Forelimb muscle (tissue), 1 donor: ENCODE measurements around the gene PRIMPOL. TPM values are rescaled to one million over a fixed set of nuclear protein-coding genes. Genes with fewer than 3 reads are reported as not detected.
"Not testable (repeated sequence)": the region's sequence is repeated elsewhere in the genome, so short reads cannot be mapped to it uniquely, and the experiment has no call there.

Experiments used
- DNase-seq: peaks from one replicate; pipeline ENCODE4 v3.0.0-alpha.2; 2013; ENCODE audit warnings: low read depth
- polyA plus RNA-seq: library from polyadenylated mRNA; unstranded; fragments of 120-200 nt; gene quantifications from one replicate; pipeline ENCODE4 v1.2.1, GENCODE V29; 2013; ENCODE audit not compliant: insufficient read length

Gene PRIMPOL
- polyA plus RNA-seq, 1 donor = 31.6 TPM

- DNase-seq = no peak
These were observed 56.9 kb downstream of the PRIMPOL start for GRCh38 chr4:184706453-184706852.

GRCh38 chr4:184712322-184712721, 62.8 kb downstream of the PRIMPOL start:
- DNase-seq = no peak

DNA sequence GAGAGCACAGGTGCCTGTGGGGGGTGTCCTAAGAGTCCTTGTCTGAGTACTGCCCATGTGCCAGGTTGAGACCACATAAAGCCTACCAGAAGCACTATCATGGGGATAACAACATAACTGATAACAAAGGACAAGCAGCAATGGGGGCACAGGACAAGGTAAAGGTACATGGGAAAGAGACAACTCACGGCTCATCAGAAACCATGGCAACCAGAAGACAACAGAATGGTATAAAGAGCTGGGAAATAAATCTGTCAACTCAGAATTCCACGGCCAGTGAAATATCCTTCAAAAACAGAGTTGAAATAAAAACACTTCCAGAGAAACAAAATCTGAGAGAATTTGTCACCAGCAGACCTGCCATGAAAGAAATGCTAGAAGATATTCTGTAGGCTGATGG, 64.3 kb downstream of the PRIMPOL start:
- no peak for DNase-seq

DNA sequence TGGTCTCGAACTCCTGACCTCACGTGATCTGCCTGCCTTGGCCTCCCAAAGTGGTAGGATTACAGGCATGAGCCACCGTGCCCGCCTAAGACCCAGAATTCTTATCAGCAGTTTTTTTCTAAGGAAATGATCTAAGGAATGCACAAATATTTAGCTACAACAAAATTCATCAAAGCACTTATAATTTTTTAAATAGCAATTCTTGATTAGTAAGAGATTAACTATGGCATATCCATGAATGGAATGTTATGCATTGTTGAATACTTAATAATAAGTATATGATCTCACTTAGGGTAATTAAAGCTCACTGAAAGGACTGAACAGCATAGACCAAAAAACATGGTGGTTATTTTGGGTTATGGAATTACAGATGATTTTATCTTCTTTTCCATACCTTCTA, 66.0 kb downstream of the PRIMPOL start:
- DNase-seq = no peak

GRCh38 chr4:184719407-184719806, 69.9 kb downstream of the PRIMPOL start:
- DNase-seq = no peak

DNA sequence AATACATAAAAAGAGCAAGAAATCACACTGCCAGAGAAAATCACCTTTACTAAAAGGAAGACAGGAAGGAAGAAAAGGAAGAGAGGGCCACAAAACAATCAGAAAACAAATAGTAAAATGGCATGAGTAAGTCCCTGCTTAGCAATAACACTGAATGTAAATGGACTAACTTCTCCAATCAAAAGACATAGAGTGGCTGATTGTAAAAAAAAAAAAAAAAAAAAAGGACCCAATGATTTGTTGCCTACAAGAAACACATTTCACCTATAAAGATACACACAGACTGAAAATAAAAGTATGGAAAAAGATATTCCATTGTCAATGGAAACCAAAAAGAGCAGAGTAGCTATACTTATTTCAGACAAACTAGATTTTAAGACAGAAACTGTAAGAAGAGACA, 71.7 kb downstream of the PRIMPOL start:
- no peak for DNase-seq

DNA sequence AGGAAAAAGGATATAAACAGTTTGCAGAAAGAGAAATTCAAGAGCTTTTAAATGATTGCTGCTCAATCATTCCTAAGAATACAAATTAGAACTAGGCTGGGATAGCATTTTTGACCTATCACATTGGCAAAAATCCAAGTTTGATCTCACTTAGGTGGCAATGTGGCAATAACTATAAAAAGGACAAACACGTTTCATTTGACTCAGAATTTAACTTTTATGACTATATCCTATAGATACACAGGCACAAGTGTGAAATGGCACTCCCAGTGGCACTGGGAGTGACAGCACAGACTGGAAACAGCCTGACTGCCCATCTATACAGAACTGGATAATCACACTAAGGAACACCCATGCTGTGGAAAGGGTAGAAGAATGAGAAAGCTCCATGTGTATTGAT, 73.3 kb downstream of the PRIMPOL start:
- no peak for DNase-seq

GRCh38 chr4:184727430-184727829, 77.9 kb downstream of the PRIMPOL start:
- DNase-seq = no peak

DNA sequence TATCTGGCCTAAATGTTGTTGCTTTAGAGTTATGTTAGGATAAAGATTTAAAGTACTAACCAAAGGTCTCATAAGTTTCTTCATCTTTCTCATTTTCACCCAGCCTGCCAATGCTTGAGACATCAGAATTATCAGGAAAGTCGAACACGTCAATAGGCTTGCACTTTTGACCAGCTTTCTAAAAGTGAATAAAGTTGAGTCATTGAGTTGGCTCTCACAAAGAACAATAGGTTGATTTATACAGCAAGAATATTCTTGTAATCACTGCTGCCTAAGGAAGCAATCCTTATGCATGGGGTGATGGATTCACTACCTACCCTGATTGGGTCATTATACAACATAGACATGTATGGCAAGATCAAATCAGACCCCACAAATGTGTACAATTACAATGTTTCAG, 79.3 kb downstream of the PRIMPOL start:
- DNase-seq = no peak

DNA sequence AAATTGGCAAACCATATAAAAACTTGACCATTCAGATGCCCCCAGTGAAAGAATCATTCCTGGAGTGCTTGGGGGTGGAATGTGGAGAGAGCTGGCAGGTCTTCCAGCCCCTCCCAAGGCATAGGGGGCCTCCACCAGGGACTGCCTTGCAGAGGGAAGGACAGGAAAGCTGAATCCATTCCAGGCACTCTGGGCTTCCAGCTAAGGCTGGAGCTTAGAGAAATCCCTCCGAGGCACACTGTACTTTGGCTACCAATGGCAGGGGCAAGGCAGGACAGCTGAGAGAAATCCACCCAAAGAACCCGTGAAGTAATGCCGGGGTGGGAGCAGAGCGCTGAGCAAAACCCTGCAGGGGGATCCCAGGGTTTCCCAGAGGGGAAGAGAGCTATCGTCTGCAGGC, 80.4 kb downstream of the PRIMPOL start:
- DNase-seq = no peak

GRCh38 chr4:184731056-184731455, 81.5 kb downstream of the PRIMPOL start:
- no peak for DNase-seq

DNA sequence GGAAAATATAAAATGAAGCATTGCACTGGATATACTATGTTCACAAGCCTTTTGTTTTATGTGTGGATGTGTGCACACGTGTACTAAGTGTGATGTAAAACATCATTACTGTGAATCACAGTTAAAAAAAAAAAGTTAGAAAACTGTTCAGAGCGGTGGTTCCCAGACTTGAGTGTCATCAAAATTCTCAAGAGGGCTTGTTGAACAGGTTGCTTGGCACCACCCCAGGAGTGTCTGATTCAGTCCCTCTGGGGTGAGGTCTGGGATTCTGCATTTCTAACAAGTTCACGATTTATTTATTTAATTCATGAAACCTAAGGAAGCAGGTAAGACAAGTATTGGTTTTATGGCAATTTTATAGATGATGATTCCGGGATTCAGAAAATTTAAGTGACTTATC, 82.6 kb downstream of the PRIMPOL start:
- no peak for DNase-seq

- peak; percentile 94 for DNase-seq
These were observed 84.4 kb downstream of the PRIMPOL start, which contains the start of gene CENPU for GRCh38 chr4:184733654-184734524. CENPU (minus strand) TSS chr4:184734096; CDS start chr4:184734062, 34 bp downstream.

- DNase-seq = no peak
These were observed 85.2 kb downstream of the PRIMPOL start for GRCh38 chr4:184734758-184735157.

DNA sequence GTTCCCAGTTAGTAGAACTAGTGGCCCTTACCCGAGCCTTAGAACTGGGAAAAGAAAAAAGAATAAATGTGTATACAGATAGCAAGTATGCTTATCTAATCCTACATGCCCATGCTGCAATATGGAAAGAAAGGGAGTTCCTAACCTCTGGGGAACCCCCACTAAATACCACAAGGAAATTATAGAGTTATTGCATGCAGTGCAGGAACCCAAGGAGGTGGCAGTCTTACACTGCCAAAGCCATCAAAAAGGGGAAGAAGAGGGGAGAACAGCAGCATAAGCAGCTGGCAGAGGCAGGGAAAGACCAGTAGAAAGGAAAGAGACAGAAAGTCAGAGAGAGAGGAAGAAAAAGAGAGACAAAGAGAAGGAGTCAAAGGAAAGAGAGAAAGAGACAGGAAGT, 90.0 kb downstream of the PRIMPOL start:
- DNase-seq = not testable (repeated sequence)

GRCh38 chr4:184740980-184741391, 91.4 kb downstream of the PRIMPOL start:
- DNase-seq = no peak

GRCh38 chr4:184741651-184742050, 92.1 kb downstream of the PRIMPOL start:
- not testable (repeated sequence) for DNase-seq

GRCh38 chr4:184743650-184744049, 94.1 kb downstream of the PRIMPOL start:
- no peak for DNase-seq

GRCh38 chr4:184744236-184744635, 94.7 kb downstream of the PRIMPOL start:
- no peak for DNase-seq
